Endothelial cell of umbilical vein (primary cell): ENCODE results near the gene WFIKKN1. TPM values are rescaled to one million over a fixed set of nuclear protein-coding genes. Genes with fewer than 3 reads are reported as not detected.

ENCODE experiments used
- BruUV-seq: library from RNA; stranded (reverse); fragments of 400-500 nt; replicated peaks from 2 replicates; lab custom pipeline; 2021; lab: Mats Ljungman, UMichigan
- CTCF ChIA-PET: fragments of 300-600, 350-600 bp; sonication (Branson Sonifier 250); formaldehyde crosslinking; loops from one replicate; lab custom pipeline; 2021; ENCODE audit warnings: antibody characterized with exemption, inconsistent platforms; lab: Charles Lee
- POLR2A ChIA-PET: fragments of 300-600, 350-600 bp; sonication (Branson Sonifier 250); formaldehyde crosslinking; loops from one replicate; lab custom pipeline; 2021; ENCODE audit warnings: antibody characterized with exemption, inconsistent platforms; lab: Charles Lee
- DNase-seq: peaks from one replicate; pipeline ENCODE4 v3.0.0-alpha.2; 2011; ENCODE audit warnings: low read depth, low spot score
- FAIRE-seq: peaks from 2 replicates; lab custom pipeline; 2011; peaks lifted over from hg19 to GRCh38; lab: Jason Lieb, UNC
- H2AFZ ChIP-seq: 2 replicates; pipeline ENCODE4 v1.6.0; 2012; ENCODE audit warnings: low read depth, low read length, control low read depth, inconsistent platforms
- H3K27ac ChIP-seq: 2 replicates; pipeline ENCODE4 v1.5.1; 2011; ENCODE audit warnings: low read depth, mild to moderate bottlenecking, control low read depth, low read length, moderate library complexity; ENCODE audit not compliant: insufficient read depth
- H3K27me3 ChIP-seq, 2 experiments: 2 replicates each; pipeline versions ENCODE4 v1.6.0 to v1.6.1; 2011; ENCODE audit warnings: low read length in 2 of 2, mixed read lengths in 1 of 2; ENCODE audit not compliant: control insufficient read depth in 2 of 2, insufficient read depth in 2 of 2
- H3K36me3 ChIP-seq, 2 experiments: 2 replicates in 1 of 2; 3 replicates in 1 of 2; pipeline ENCODE4 v1.5.1; 2011; ENCODE audit warnings: low read length in 2 of 2, mild to moderate bottlenecking in 1 of 2, moderate library complexity in 1 of 2; ENCODE audit not compliant: control insufficient read depth in 2 of 2, insufficient read depth in 2 of 2; ENCODE audit errors: extremely low read depth in 1 of 2
- H3K4me1 ChIP-seq: 3 replicates; pipeline ENCODE4 v1.5.1; 2011; ENCODE audit warnings: mild to moderate bottlenecking, low read length; ENCODE audit not compliant: control insufficient read depth, insufficient read depth; ENCODE audit errors: extremely low read depth
- H3K4me2 ChIP-seq: 2 replicates; pipeline ENCODE4 v1.6.1; 2011; ENCODE audit warnings: low read length, control low read depth, mixed read lengths; ENCODE audit not compliant: insufficient read depth
- H3K4me3 ChIP-seq, 3 experiments: fragments of 200-600 bp in 1 of 3; sonication (generic), shearing (Covaris generic) in 1 of 3; replicated peaks in 1 of 3; 2 replicates each; pipeline ENCODE4 v1.5.1; 2011 to 2016; ENCODE audit warnings: control low read depth in 3 of 3, low read length in 3 of 3, mild to moderate bottlenecking in 2 of 3, inconsistent platforms in 1 of 3, low read depth in 1 of 3, moderate library complexity in 1 of 3; ENCODE audit not compliant: insufficient read depth in 1 of 3
- H3K79me2 ChIP-seq: 2 replicates; pipeline ENCODE4 v1.6.0; 2012; ENCODE audit warnings: low read length, inconsistent platforms; ENCODE audit not compliant: control insufficient read depth, insufficient read depth
- H3K9ac ChIP-seq: replicated peaks from 2 replicates; pipeline ENCODE3; 2011; ENCODE audit warnings: low read length, control low read depth; ENCODE audit not compliant: insufficient read depth; ENCODE audit errors: extremely low read depth
- H3K9me1 ChIP-seq: replicated peaks from 3 replicates; pipeline ENCODE4 v1.6.0; 2011; ENCODE audit warnings: mild to moderate bottlenecking, low read length; ENCODE audit not compliant: control insufficient read depth, insufficient read depth; ENCODE audit errors: extremely low read depth
- H3K9me3 ChIP-seq: replicated peaks from 2 replicates; pipeline ENCODE4 v1.5.1; 2012; ENCODE audit warnings: low read length, inconsistent platforms; ENCODE audit not compliant: control insufficient read depth, insufficient read depth
- H4K20me1 ChIP-seq: replicated peaks from 2 replicates; pipeline ENCODE3; 2011; ENCODE audit warnings: mild to moderate bottlenecking, low read length; ENCODE audit not compliant: control insufficient read depth, insufficient read depth; ENCODE audit errors: extremely low read depth
- EZH2 ChIP-seq: IDR thresholded peaks from 2 replicates; pipeline ENCODE4 v1.6.1; 2012; ENCODE audit warnings: borderline replicate concordance, low read depth, mild to moderate bottlenecking, moderate library complexity, low read length, inconsistent platforms; ENCODE audit not compliant: severe bottlenecking
- GATA2 ChIP-seq: IDR thresholded peaks from 2 replicates; pipeline ENCODE4 v1.7.0; 2011; ENCODE audit warnings: low read depth, mild to moderate bottlenecking, moderate library complexity, mixed read lengths, low read length; ENCODE audit not compliant: insufficient read length, insufficient read depth
- JUN ChIP-seq: IDR thresholded peaks from 2 replicates; pipeline ENCODE4 v1.6.1; 2011; ENCODE audit warnings: borderline replicate concordance, low read depth; ENCODE audit not compliant: insufficient read length, insufficient read depth
- MYC ChIP-seq: IDR thresholded peaks from one replicate; pipeline ENCODE4 v1.6.1; 2011; ENCODE audit warnings: mild to moderate bottlenecking, low read depth, low read length
- POLR2A ChIP-seq: IDR thresholded peaks from 2 replicates; pipeline ENCODE4 v1.6.1; 2012; ENCODE audit warnings: low read depth, mild to moderate bottlenecking, control low read depth, low read length
- POLR2AphosphoS5 ChIP-seq: IDR thresholded peaks from 2 replicates; pipeline ENCODE4 v1.6.1; 2012; ENCODE audit warnings: low read depth, mild to moderate bottlenecking, control low read depth, low read length, moderate library complexity; ENCODE audit not compliant: insufficient read depth
- dilution Hi-C: fragments of 300-500 bp; cut with MboI; formaldehyde crosslinking; loops from one replicate; pipeline ENCODE4 v1.15.0; 2019; ENCODE audit warnings: low sequenced_read_pairs; ENCODE audit not compliant: extremely low pct_ligation_motif_present
- intact Hi-C: fragments of 100-400 bp; cut with micrococcal nuclease; formaldehyde crosslinking; loops from one replicate; pipeline ENCODE4 v1.10.0; 2022
- polyA plus RNA-seq, 4 experiments: library from polyadenylated mRNA; depleted of rRNA in 3 of 4; stranded (reverse) in 3 of 4; unstranded in 1 of 4; fragments of >200 nt; gene quantifications; 2 replicates each; pipeline versions ENCODE4 v1.2.1 to v1.2.3, GENCODE V29; 2011 to 2012; ENCODE audit warnings: missing spikeins in 1 of 4
- total RNA-seq: library from RNA; stranded (reverse); gene quantifications from 2 replicates; pipeline ENCODE4 v1.2.3, GENCODE V29; 2021
- TF ChIP-seq, protein P1 (sequence below), 2 donors: IDR thresholded peaks; 1 replicate in 1 of 2; 2 replicates in 1 of 2; pipeline ENCODE4 v1.5.1; 2011; ENCODE audit warnings: low read length in 2 of 2, mild to moderate bottlenecking in 2 of 2, moderate library complexity in 2 of 2, control low read depth in 1 of 2, inconsistent platforms in 1 of 2, low read depth in 1 of 2; ENCODE audit not compliant: insufficient read depth in 1 of 2; ENCODE audit errors: extremely low read depth in 1 of 2

The WFIKKN1 gene
- total and polyA plus RNA-seq, 2 donors (not counting 3 experiments of a cell fraction or from before 2014, with no cell fraction given): 0.06 to 0.40 TPM

DNA sequence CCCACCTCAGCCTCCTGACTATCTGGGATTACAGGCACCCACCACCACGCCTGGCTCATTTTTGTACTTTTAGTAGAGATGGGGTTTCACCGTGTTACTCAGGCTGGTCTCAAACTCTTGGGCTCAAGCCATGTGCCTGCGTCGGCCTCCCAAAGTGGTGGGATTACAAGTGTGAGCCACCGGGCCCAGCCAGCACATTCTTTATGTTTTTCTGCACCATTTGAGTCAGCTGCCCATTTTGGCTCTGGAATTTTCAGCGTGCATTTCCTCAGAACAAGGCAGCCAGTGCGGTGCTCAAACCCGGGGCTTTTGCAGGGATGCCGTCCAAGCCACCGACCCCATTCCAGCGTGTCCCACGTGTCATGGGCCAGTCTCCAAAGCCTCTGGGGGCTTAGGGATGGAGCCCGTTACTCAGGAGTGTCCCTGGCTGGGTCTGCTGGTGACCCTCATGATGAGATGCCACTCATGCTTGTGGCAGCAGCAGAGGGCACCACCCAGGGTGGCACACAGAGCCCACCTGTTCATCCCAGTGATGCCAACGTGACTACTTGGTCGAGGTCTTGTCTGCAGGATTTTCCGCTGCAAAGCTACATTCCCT lies 44.6 kb upstream of the WFIKKN1 start:
- Histone ChIP-seq H3K4me1 (peaks cover 15% of the 10 kb centered on the region), H3K79me2 (peaks cover 12% of the 10 kb centered on the region), H3K27ac (no peak overlapping the region), H3K36me3 (no peaks in the 10 kb centered on the region), H3K27me3 (no peaks in the 10 kb centered on the region), H4K20me1 (no peaks in the 10 kb centered on the region), H3K9me3 (no peaks in the 10 kb centered on the region), H3K9ac (no peak overlapping the region), H3K4me3 (no peak overlapping the region), H2AFZ (no peak overlapping the region), H3K4me2 (no peak overlapping the region), H3K9me1 (no peaks in the 10 kb centered on the region)
- ChIA-PET CTCF (no interaction called here), POLR2A (no interaction called here)
- FAIRE-seq: no peak
- BruUV-seq: TSS peak; percentile 13
- dilution Hi-C loops (no loop called here), intact Hi-C loops (loop anchor here (5.0 kb wide), 1 partner anchor 194 kb away; no protein-coding TSS in a partner anchor)
- no peak for DNase-seq
- TF ChIP-seq JUN: no peak
- no peak for TF ChIP-seq EZH2
- TF ChIP-seq GATA2: no peak

GRCh38 chr16:586645-587590 lies 43.9 kb upstream of the WFIKKN1 start:
- no peak overlapping the region for H3K9ac ChIP-seq
- CTCF ChIA-PET: interaction anchor here (1.0 kb wide), 1 partner anchor 49 kb away, joined by 4 read pairs; the partner anchor contains the start of gene METTL26
- intact Hi-C loops: loop anchor here (5.0 kb wide), 1 partner anchor 195 kb away; no protein-coding TSS in a partner anchor
- H4K20me1 ChIP-seq: no peaks in the 10 kb centered on the region
- no peak overlapping the region for H3K4me3 ChIP-seq
- no peaks in the 10 kb centered on the region for H3K36me3 ChIP-seq
- H2AFZ ChIP-seq: no peak overlapping the region
- FAIRE-seq (no peak), DNase-seq (no peak)
- no peak overlapping the region for H3K4me2 ChIP-seq
- no TSS peak for BruUV-seq
- no peak overlapping the region for H3K27ac ChIP-seq
- no peaks in the 10 kb centered on the region for H3K9me1 ChIP-seq
- no peaks in the 10 kb centered on the region for H3K9me3 ChIP-seq
- no peaks in the 10 kb centered on the region for H3K27me3 ChIP-seq
- dilution Hi-C loops: no loop called here
- POLR2A ChIA-PET: interaction anchor here (0.7 kb wide), 1 partner anchor 18 kb away, joined by 4 read pairs; no protein-coding TSS in a partner anchor
- peaks cover 16% of the 10 kb centered on the region for H3K79me2 ChIP-seq
- TF ChIP-seq POLR2A (peak; percentile 7), JUN (no peak), POLR2AphosphoS5 (no peak), MYC (no peak), EZH2 (no peak)
- TF ChIP-seq, protein P1, sequence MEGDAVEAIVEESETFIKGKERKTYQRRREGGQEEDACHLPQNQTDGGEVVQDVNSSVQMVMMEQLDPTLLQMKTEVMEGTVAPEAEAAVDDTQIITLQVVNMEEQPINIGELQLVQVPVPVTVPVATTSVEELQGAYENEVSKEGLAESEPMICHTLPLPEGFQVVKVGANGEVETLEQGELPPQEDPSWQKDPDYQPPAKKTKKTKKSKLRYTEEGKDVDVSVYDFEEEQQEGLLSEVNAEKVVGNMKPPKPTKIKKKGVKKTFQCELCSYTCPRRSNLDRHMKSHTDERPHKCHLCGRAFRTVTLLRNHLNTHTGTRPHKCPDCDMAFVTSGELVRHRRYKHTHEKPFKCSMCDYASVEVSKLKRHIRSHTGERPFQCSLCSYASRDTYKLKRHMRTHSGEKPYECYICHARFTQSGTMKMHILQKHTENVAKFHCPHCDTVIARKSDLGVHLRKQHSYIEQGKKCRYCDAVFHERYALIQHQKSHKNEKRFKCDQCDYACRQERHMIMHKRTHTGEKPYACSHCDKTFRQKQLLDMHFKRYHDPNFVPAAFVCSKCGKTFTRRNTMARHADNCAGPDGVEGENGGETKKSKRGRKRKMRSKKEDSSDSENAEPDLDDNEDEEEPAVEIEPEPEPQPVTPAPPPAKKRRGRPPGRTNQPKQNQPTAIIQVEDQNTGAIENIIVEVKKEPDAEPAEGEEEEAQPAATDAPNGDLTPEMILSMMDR (IDR thresholded peaks at IDR 0.05; ENCODE audit: extremely low read depth in 1 of 2, insufficient read depth in 1 of 2, low read depth in 1 of 2, low read length in 2 of 2): no peak
- H3K4me1 ChIP-seq: peaks cover 16% of the 10 kb centered on the region
